ENCODE measurements around the gene CAMK1D. TPM values are rescaled to one million over a fixed set of nuclear protein-coding genes. Genes with fewer than 3 reads are reported as not detected.

Gene CAMK1D
- total and polyA plus RNA-seq, 9 donors, result 1.9 to 7.4 (median 3.9) TPM

- Histone ChIP-seq H3K36me3 (ENCODE audit: control insufficient read depth, insufficient read depth, low read length) (no peaks in the 10 kb centered on the region), H3K9me3 (replicated peaks; ENCODE audit: control insufficient read depth, low read depth, low read length) (no peaks in the 10 kb centered on the region), H3K4me1 (ENCODE audit: control insufficient read depth, insufficient read depth, low read length) (no peaks in the 10 kb centered on the region), H3K27me3 (ENCODE audit: control insufficient read depth, insufficient read depth, low read length) (no peaks in the 10 kb centered on the region), H3K27ac (ENCODE audit: low read length) (no peak overlapping the region), H3K4me3 (ENCODE audit: low read length) (no peak overlapping the region)
- DNase-seq, result no peak
- WGBS (ENCODE audit: insufficient coverage), result no CpG with 5 or more reads among the region's 4 CpGs
These were observed 17.9 kb downstream of the CAMK1D start for GRCh38 chr10:12367272-12367671.

- no peak for DNase-seq
- H3K4me3 ChIP-seq (ENCODE audit: low read length), result no peak overlapping the region
- H3K9me3 ChIP-seq (replicated peaks; ENCODE audit: control insufficient read depth, low read depth, low read length), result no peaks in the 10 kb centered on the region
- H3K4me1 ChIP-seq (ENCODE audit: control insufficient read depth, insufficient read depth, low read length), result no peaks in the 10 kb centered on the region
- H3K27ac ChIP-seq (ENCODE audit: low read length), result no peak overlapping the region
- WGBS (ENCODE audit: insufficient coverage), result 99% methylated on average over 5 of the region's 8 CpGs
- H3K27me3 ChIP-seq (ENCODE audit: control insufficient read depth, insufficient read depth, low read length), result no peaks in the 10 kb centered on the region
- H3K36me3 ChIP-seq (ENCODE audit: control insufficient read depth, insufficient read depth, low read length), result no peaks in the 10 kb centered on the region
These were observed 20.6 kb downstream of the CAMK1D start for GRCh38 chr10:12369982-12370381.

GRCh38 chr10:12372846-12373245 is 23.5 kb downstream of the CAMK1D start:
- H3K9me3 ChIP-seq (replicated peaks; ENCODE audit: control insufficient read depth, low read depth, low read length), result no peaks in the 10 kb centered on the region
- H3K4me3 ChIP-seq (ENCODE audit: low read length), result no peak overlapping the region
- WGBS (ENCODE audit: insufficient coverage), result 73% methylated on average over 10 of the region's 10 CpGs
- H3K4me1 ChIP-seq (ENCODE audit: control insufficient read depth, insufficient read depth, low read length), result no peaks in the 10 kb centered on the region
- no peak overlapping the region for H3K27ac ChIP-seq (ENCODE audit: low read length)
- no peak for DNase-seq
- no peaks in the 10 kb centered on the region for H3K27me3 ChIP-seq (ENCODE audit: control insufficient read depth, insufficient read depth, low read length)
- no peaks in the 10 kb centered on the region for H3K36me3 ChIP-seq (ENCODE audit: control insufficient read depth, insufficient read depth, low read length)

GRCh38 chr10:12375076-12375504 is 25.7 kb downstream of the CAMK1D start:
- H3K27ac ChIP-seq (ENCODE audit: low read length), result no peak overlapping the region
- WGBS (ENCODE audit: insufficient coverage), result no CpG with 5 or more reads among the region's 11 CpGs
- H3K4me1 ChIP-seq (ENCODE audit: control insufficient read depth, insufficient read depth, low read length), result no peaks in the 10 kb centered on the region
- H3K27me3 ChIP-seq (ENCODE audit: control insufficient read depth, insufficient read depth, low read length), result no peaks in the 10 kb centered on the region
- H3K4me3 ChIP-seq (ENCODE audit: low read length), result no peak overlapping the region
- no peaks in the 10 kb centered on the region for H3K36me3 ChIP-seq (ENCODE audit: control insufficient read depth, insufficient read depth, low read length)
- DNase-seq, result no peak
- H3K9me3 ChIP-seq (replicated peaks; ENCODE audit: control insufficient read depth, low read depth, low read length), result no peaks in the 10 kb centered on the region

GRCh38 chr10:12376211-12376610 is 26.9 kb downstream of the CAMK1D start:
- Histone ChIP-seq H3K36me3 (ENCODE audit: control insufficient read depth, insufficient read depth, low read length) (no peaks in the 10 kb centered on the region), H3K27me3 (ENCODE audit: control insufficient read depth, insufficient read depth, low read length) (no peaks in the 10 kb centered on the region), H3K9me3 (replicated peaks; ENCODE audit: control insufficient read depth, low read depth, low read length) (no peaks in the 10 kb centered on the region), H3K27ac (ENCODE audit: low read length) (no peak overlapping the region), H3K4me3 (ENCODE audit: low read length) (no peak overlapping the region), H3K4me1 (ENCODE audit: control insufficient read depth, insufficient read depth, low read length) (no peaks in the 10 kb centered on the region)
- WGBS (ENCODE audit: insufficient coverage), result 86% methylated on average over 4 of the region's 12 CpGs
- no peak for DNase-seq

- no peaks in the 10 kb centered on the region for H3K9me3 ChIP-seq (replicated peaks; ENCODE audit: control insufficient read depth, low read depth, low read length)
- no peaks in the 10 kb centered on the region for H3K27me3 ChIP-seq (ENCODE audit: control insufficient read depth, insufficient read depth, low read length)
- H3K4me1 ChIP-seq (ENCODE audit: control insufficient read depth, insufficient read depth, low read length), result no peaks in the 10 kb centered on the region
- no peaks in the 10 kb centered on the region for H3K36me3 ChIP-seq (ENCODE audit: control insufficient read depth, insufficient read depth, low read length)
- WGBS (ENCODE audit: insufficient coverage), result 62% methylated on average over 3 of the region's 7 CpGs
- H3K4me3 ChIP-seq (ENCODE audit: low read length), result no peak overlapping the region
- DNase-seq, result no peak
- no peak overlapping the region for H3K27ac ChIP-seq (ENCODE audit: low read length)
These were observed 28.4 kb downstream of the CAMK1D start for GRCh38 chr10:12377658-12378290.

GRCh38 chr10:12380999-12381398 is 31.7 kb downstream of the CAMK1D start:
- Histone ChIP-seq H3K4me1 (ENCODE audit: control insufficient read depth, insufficient read depth, low read length) (no peaks in the 10 kb centered on the region), H3K27me3 (ENCODE audit: control insufficient read depth, insufficient read depth, low read length) (no peaks in the 10 kb centered on the region), H3K27ac (ENCODE audit: low read length) (no peak overlapping the region), H3K9me3 (replicated peaks; ENCODE audit: control insufficient read depth, low read depth, low read length) (peaks cover 4% of the 10 kb centered on the region), H3K4me3 (ENCODE audit: low read length) (no peak overlapping the region), H3K36me3 (ENCODE audit: control insufficient read depth, insufficient read depth, low read length) (no peaks in the 10 kb centered on the region)
- WGBS (ENCODE audit: insufficient coverage), result 75% methylated on average over 3 of the region's 5 CpGs
- DNase-seq, result no peak

- H3K4me3 ChIP-seq (ENCODE audit: low read length), result no peak overlapping the region
- H3K9me3 ChIP-seq (replicated peaks; ENCODE audit: control insufficient read depth, low read depth, low read length), result peaks cover 4% of the 10 kb centered on the region
- H3K4me1 ChIP-seq (ENCODE audit: control insufficient read depth, insufficient read depth, low read length), result no peaks in the 10 kb centered on the region
- no peaks in the 10 kb centered on the region for H3K27me3 ChIP-seq (ENCODE audit: control insufficient read depth, insufficient read depth, low read length)
- no peak overlapping the region for H3K27ac ChIP-seq (ENCODE audit: low read length)
- WGBS (ENCODE audit: insufficient coverage), result 85% methylated on average over 7 of the region's 12 CpGs
- H3K36me3 ChIP-seq (ENCODE audit: control insufficient read depth, insufficient read depth, low read length), result no peaks in the 10 kb centered on the region
- no peak for DNase-seq
These were observed 32.3 kb downstream of the CAMK1D start for GRCh38 chr10:12381536-12382156.

GRCh38 chr10:12382157-12382548 is 32.8 kb downstream of the CAMK1D start:
- no CpG with 5 or more reads among the region's 1 CpG for WGBS (ENCODE audit: insufficient coverage)
- no peak overlapping the region for H3K27ac ChIP-seq (ENCODE audit: low read length)
- H3K36me3 ChIP-seq (ENCODE audit: control insufficient read depth, insufficient read depth, low read length), result no peaks in the 10 kb centered on the region
- no peak for DNase-seq
- no peaks in the 10 kb centered on the region for H3K27me3 ChIP-seq (ENCODE audit: control insufficient read depth, insufficient read depth, low read length)
- H3K4me1 ChIP-seq (ENCODE audit: control insufficient read depth, insufficient read depth, low read length), result no peaks in the 10 kb centered on the region
- H3K4me3 ChIP-seq (ENCODE audit: low read length), result no peak overlapping the region
- H3K9me3 ChIP-seq (replicated peaks; ENCODE audit: control insufficient read depth, low read depth, low read length), result peaks cover 4% of the 10 kb centered on the region

- no peaks in the 10 kb centered on the region for H3K36me3 ChIP-seq (ENCODE audit: control insufficient read depth, insufficient read depth, low read length)
- H3K4me1 ChIP-seq (ENCODE audit: control insufficient read depth, insufficient read depth, low read length), result peaks cover 3% of the 10 kb centered on the region
- WGBS (ENCODE audit: insufficient coverage), result 100% methylated on average over 1 of the region's 4 CpGs
- H3K27ac ChIP-seq (ENCODE audit: low read length), result no peak overlapping the region
- H3K9me3 ChIP-seq (replicated peaks; ENCODE audit: control insufficient read depth, low read depth, low read length), result peaks cover 4% of the 10 kb centered on the region
- no peaks in the 10 kb centered on the region for H3K27me3 ChIP-seq (ENCODE audit: control insufficient read depth, insufficient read depth, low read length)
- DNase-seq, result no peak
- no peak overlapping the region for H3K4me3 ChIP-seq (ENCODE audit: low read length)
These were observed 33.7 kb downstream of the CAMK1D start for GRCh38 chr10:12382956-12383531.
